ENCODE data around the gene TTC9C. TPM values are rescaled to one million over a fixed set of nuclear protein-coding genes. Genes with fewer than 3 reads are reported as not detected.

TTC9C gene
- total and polyA plus RNA-seq, 2 of the 13 experiments (the other 11 are each of a cell fraction or from before 2014, with no cell fraction given): 28.0 to 36.4 TPM

GRCh38 chr11:62787005-62787759 lies 58.9 kb downstream of the TTC9C start, which contains the start of gene TMEM179B (continued):
- TF ChIP-seq TFE3 (CRISPR knock-in tag; IDR thresholded peaks at IDR 0.05): no peak; the same call in 1 of the 2 replicates
- peak; percentile 60 for TF ChIP-seq HNRNPLL (IDR thresholded peaks at IDR 0.05; ENCODE audit: low read depth, low read length, poor library complexity, severe bottlenecking)
- TF ChIP-seq MNT (IDR thresholded peaks at IDR 0.05): peak; percentile 47
- TF ChIP-seq ONECUT2 (CRISPR knock-in tag; IDR thresholded peaks at IDR 0.05): no peak
- peak; percentile 86 for TF ChIP-seq ATF7-NPFF (CRISPR knock-in tag; IDR thresholded peaks at IDR 0.05; ENCODE audit: low read depth)
- peak; percentile 89 for TF ChIP-seq IRF9 (CRISPR knock-in tag; IDR thresholded peaks at IDR 0.05; ENCODE audit: borderline replicate concordance)
- peak; percentile 77; the same call in 1 of the 2 replicates for TF ChIP-seq ZKSCAN8 (CRISPR knock-in tag; IDR thresholded peaks at IDR 0.05; ENCODE audit: borderline replicate concordance)
- peak; percentile 64; the same call in 1 of the 2 replicates for TF ChIP-seq ZNF143 (CRISPR knock-in tag; IDR thresholded peaks at IDR 0.05)
- TF ChIP-seq ZNF597 (CRISPR knock-in tag; IDR thresholded peaks at IDR 0.05): no peak
- TF ChIP-seq HMG20B (CRISPR knock-in tag; conservative IDR thresholded peaks at IDR 0.05): 0 out of 2 replicates have a peak, but pooled peaks have one; percentile 28
- TF ChIP-seq ZNF10 (CRISPR knock-in tag; IDR thresholded peaks at IDR 0.05; ENCODE audit: borderline replicate concordance, low read depth): no peak
- TF ChIP-seq ZNF260 (CRISPR knock-in tag; IDR thresholded peaks at IDR 0.05; ENCODE audit: borderline replicate concordance, low read depth): no peak
- TF ChIP-seq ZNF446 (CRISPR knock-in tag; IDR thresholded peaks at IDR 0.05): peak; percentile 81
- no peak for TF ChIP-seq GLI4 (CRISPR knock-in tag; IDR thresholded peaks at IDR 0.05; ENCODE audit: borderline replicate concordance)
- TF ChIP-seq ZNF556 (CRISPR knock-in tag; IDR thresholded peaks at IDR 0.05; ENCODE audit: borderline replicate concordance): peak; percentile 94
- TF ChIP-seq ARID5B (CRISPR knock-in tag; IDR thresholded peaks at IDR 0.05): 0 out of 2 replicates have a peak, but pooled peaks have one; percentile 35
- peak; percentile 86 for TF ChIP-seq ZBTB7A (CRISPR knock-in tag; IDR thresholded peaks at IDR 0.05)
- peak; percentile 87 for TF ChIP-seq WIZ (CRISPR knock-in tag; IDR thresholded peaks at IDR 0.05)
- peak; percentile 82; the same call in 1 of the 2 replicates for TF ChIP-seq ZNF367 (CRISPR knock-in tag; IDR thresholded peaks at IDR 0.05; ENCODE audit: borderline replicate concordance)
- TF ChIP-seq ZNF138 (CRISPR knock-in tag; IDR thresholded peaks at IDR 0.05; ENCODE audit: low read depth): no peak
